SK-N-SH (cell line): Measurements from ENCODE around the gene ZNF214. TPM values are rescaled to one million over a fixed set of nuclear protein-coding genes. Genes with fewer than 3 reads are reported as not detected.

Source experiments
- CTCF ChIA-PET: fragments of 300-600, 350-600 bp; formaldehyde crosslinking; extraction: SDS; loops from one replicate; lab custom pipeline; 2021; lab: Yijun Ruan, JAX
- POLR2A ChIA-PET: fragments of 350-600 bp; sonication (Branson Sonifier 250); formaldehyde crosslinking; extraction: SDS; loops from one replicate; lab custom pipeline; 2020; ENCODE audit warnings: antibody characterized with exemption, inconsistent platforms; lab: Yijun Ruan, JAX
- DNase-seq: peaks from one replicate; pipeline ENCODE4 v3.0.0; 2012
- H2AFZ ChIP-seq: fragments of 200-600 bp; sonication (generic); 2 replicates; pipeline ENCODE4 v1.8.1; 2016; ENCODE audit warnings: antibody characterized with exemption, mild to moderate bottlenecking, low read depth
- H3F3A ChIP-seq: fragments of 200-600 bp; sonication (generic); replicated peaks from 2 replicates; pipeline ENCODE3; 2016; ENCODE audit warnings: antibody characterized with exemption, mild to moderate bottlenecking; ENCODE audit not compliant: insufficient read depth
- H3K27ac ChIP-seq, 2 experiments: fragments of 200-500 bp in 1 of 2; fragments of 200-600 bp in 1 of 2; sonication (Bioruptor generic) in 1 of 2; sonication (generic), shearing (Covaris generic) in 1 of 2; 2 replicates each; pipeline versions ENCODE4 v1.5.1 to v1.6.1; 2014 to 2016; ENCODE audit warnings: low read depth in 2 of 2, inconsistent platforms in 1 of 2, low read length in 1 of 2, mild to moderate bottlenecking in 1 of 2, mixed read lengths in 1 of 2
- H3K27me3 ChIP-seq: fragments of 200-600 bp; sonication (generic), shearing (Covaris generic); 2 replicates; pipeline ENCODE4 v1.6.1; 2016; ENCODE audit warnings: mixed run types; ENCODE audit not compliant: insufficient read depth
- H3K36me3 ChIP-seq, 2 experiments: fragments of 200-500 bp in 1 of 2; fragments of 200-600 bp in 1 of 2; sonication (Bioruptor generic) in 1 of 2; sonication (generic) in 1 of 2; replicated peaks in 1 of 2; 2 replicates each; pipeline versions ENCODE3 to v1.5.1; 2014 to 2016; ENCODE audit warnings: low read length in 1 of 2, mild to moderate bottlenecking in 1 of 2; ENCODE audit not compliant: insufficient read depth in 2 of 2, control insufficient read depth in 1 of 2
- H3K4me1 ChIP-seq, 2 experiments: fragments of 200-500 bp in 1 of 2; fragments of 200-600 bp in 1 of 2; sonication (Bioruptor generic) in 1 of 2; sonication (generic), shearing (Covaris generic) in 1 of 2; 2 replicates each; pipeline versions ENCODE4 v1.5.1 to v1.6.1; 2014 to 2016; ENCODE audit warnings: low read depth in 1 of 2, low read length in 1 of 2, mixed run types in 1 of 2; ENCODE audit not compliant: insufficient read depth in 2 of 2, control insufficient read depth in 1 of 2
- H3K4me2 ChIP-seq: fragments of 200-600 bp; sonication (generic), shearing (Covaris generic); 2 replicates; pipeline ENCODE4 v1.6.1; 2017; ENCODE audit warnings: mixed run types
- H3K4me3 ChIP-seq, 2 experiments: fragments of 200-500 bp in 1 of 2; fragments of 200-600 bp in 1 of 2; sonication (Bioruptor generic) in 1 of 2; sonication (generic), shearing (Covaris generic) in 1 of 2; 2 replicates each; pipeline versions ENCODE4 v1.5.1 to v1.8.1; 2014 to 2016; ENCODE audit warnings: low read depth in 2 of 2, inconsistent platforms in 1 of 2, low read length in 1 of 2, mild to moderate bottlenecking in 1 of 2, mixed read lengths in 1 of 2, moderate library complexity in 1 of 2
- H3K79me2 ChIP-seq: fragments of 200-600 bp; sonication (generic); 2 replicates; pipeline ENCODE4 v1.8.1; 2017; ENCODE audit warnings: mild to moderate bottlenecking; ENCODE audit not compliant: insufficient read depth
- H3K9ac ChIP-seq: fragments of 200-600 bp; sonication (generic); 2 replicates; pipeline ENCODE4 v1.6.1; 2017; ENCODE audit warnings: mixed run types
- H3K9me2 ChIP-seq: fragments of 200-600 bp; sonication (generic); 2 replicates; pipeline ENCODE4 v1.6.1; 2017; ENCODE audit warnings: mixed run types
- H3K9me3 ChIP-seq: fragments of 200-600 bp; sonication (generic); 2 replicates; pipeline ENCODE4 v1.6.1; 2017; ENCODE audit warnings: mixed run types, mild to moderate bottlenecking, moderate library complexity
- H4K20me1 ChIP-seq: fragments of 200-600 bp; sonication (generic); 2 replicates; pipeline ENCODE4 v1.6.1; 2017; ENCODE audit warnings: mild to moderate bottlenecking, mixed run types; ENCODE audit not compliant: insufficient read depth
- CTCF ChIP-seq: fragments of 200-600 bp; sonication (generic); IDR thresholded peaks from 2 replicates; pipeline ENCODE4 v1.6.1; 2017; ENCODE audit warnings: antibody characterized with exemption, mild to moderate bottlenecking, moderate library complexity
- ELF1 ChIP-seq: IDR thresholded peaks from 2 replicates; pipeline ENCODE4 v1.4.0; 2012
- GABPA ChIP-seq: IDR thresholded peaks from 2 replicates; pipeline ENCODE4 v1.4.0; 2012; ENCODE audit warnings: low read depth, mild to moderate bottlenecking
- GATA2 ChIP-seq: sonication (generic); formaldehyde crosslinking; IDR thresholded peaks from 2 replicates; pipeline ENCODE4 v1.5.0; 2020; ENCODE audit warnings: mild to moderate bottlenecking, missing genetic modification reagents
- MAX ChIP-seq: IDR thresholded peaks from 2 replicates; pipeline ENCODE4 v1.4.0; 2012; ENCODE audit warnings: low read depth
- MEF2A ChIP-seq: IDR thresholded peaks from 2 replicates; pipeline ENCODE4 v1.4.0; 2012; ENCODE audit warnings: low read depth, borderline replicate concordance
- MXI1 ChIP-seq: IDR thresholded peaks from 2 replicates; pipeline ENCODE4 v1.6.1; 2012; ENCODE audit warnings: mild to moderate bottlenecking, low read depth, low read length, improper control_type of control experiment
- NRF1 ChIP-seq: IDR thresholded peaks from 2 replicates; pipeline ENCODE4 v1.6.1; 2012; ENCODE audit warnings: low read depth, mild to moderate bottlenecking, low read length
- PBX3 ChIP-seq: IDR thresholded peaks from 2 replicates; pipeline ENCODE4; 2012
- POLR2AphosphoS5 ChIP-seq: IDR thresholded peaks from 2 replicates; pipeline ENCODE4 v1.6.1; 2012; ENCODE audit warnings: low read depth, low read length
- RCOR1 ChIP-seq: fragments of 150-350 bp; IDR thresholded peaks from 2 replicates; pipeline ENCODE4 v1.6.1; 2017; ENCODE audit warnings: antibody characterized with exemption, low read length
- REST ChIP-seq: IDR thresholded peaks from 2 replicates; pipeline ENCODE4 v1.6.1; 2012; ENCODE audit warnings: mild to moderate bottlenecking, low read depth, low read length, moderate library complexity
- SIN3A ChIP-seq: IDR thresholded peaks from 2 replicates; pipeline ENCODE4 v1.6.1; 2012; ENCODE audit warnings: low read depth, mild to moderate bottlenecking, low read length, moderate library complexity, borderline replicate concordance
- TAF1 ChIP-seq: IDR thresholded peaks from 2 replicates; pipeline ENCODE4 v1.6.1; 2012; ENCODE audit warnings: low read depth, mild to moderate bottlenecking, low read length, moderate library complexity, borderline replicate concordance
- TEAD4 ChIP-seq: IDR thresholded peaks from 2 replicates; pipeline ENCODE4 v1.4.0; 2012; ENCODE audit warnings: mild to moderate bottlenecking, borderline replicate concordance; ENCODE audit not compliant: insufficient read depth
- YY1 ChIP-seq: IDR thresholded peaks from 2 replicates; pipeline ENCODE4 v1.4.0; 2012; ENCODE audit warnings: low read depth, mild to moderate bottlenecking
- ZBTB33 ChIP-seq: IDR thresholded peaks from 2 replicates; pipeline ENCODE4 v1.4.0; 2012; ENCODE audit warnings: low read depth, borderline replicate concordance
- WGBS: methylation state at CpG from one replicate; pipeline ENCODE4 v1.1.6; 2017; ENCODE audit warnings: low lambda C conversion rate; 5-methylcytosine and 5-hydroxymethylcytosine counted together
- polyA plus RNA-seq, 3 experiments: library from polyadenylated mRNA; depleted of rRNA; stranded (reverse); fragments of >200 nt; gene quantifications; 2 replicates each; pipeline ENCODE4 v1.2.3, GENCODE V29; 2012

Gene ZNF214
- polyA plus RNA-seq, 1 of the 3 experiments (the other 2 are of a cell fraction), result 1.4 TPM

- TF ChIP-seq REST (0 out of 2 replicates have a peak, but pooled peaks have one; percentile 3), ELF1 (no peak), PBX3 (no peak), MEF2A (no peak), MAX (peak; percentile 91), GABPA (peak; percentile 62)
- TF ChIP-seq, all 33 proteins: peak for 7
Measured at GRCh38 chr11:7020183-7020917, at the start of gene ZNF214, which contains the start of gene NLRP14 (continued).

GRCh38 chr11:7062534-7062933, 42.4 kb upstream of the ZNF214 start:
- Histone ChIP-seq H3K36me3 (no peaks in the 10 kb centered on the region), H3K9me2 (no peaks in the 10 kb centered on the region), H3K4me1 (no peaks in the 10 kb centered on the region), H3K27me3 (no peaks in the 10 kb centered on the region), H3K27ac (no peak overlapping the region), H3K4me2 (no peak overlapping the region), H3K9me3 (no peaks in the 10 kb centered on the region), H2AFZ (no peak overlapping the region), H3K79me2 (no peaks in the 10 kb centered on the region), H3F3A (no peaks in the 10 kb centered on the region), H4K20me1 (no peaks in the 10 kb centered on the region), H3K9ac (no peak overlapping the region), H3K4me3 (no peak overlapping the region)
- no peak for DNase-seq
- POLR2A ChIA-PET, result no interaction called here
- 47% methylated on average over 2 of the region's 2 CpGs for WGBS
- CTCF ChIA-PET, result no interaction called here
- TF ChIP-seq GATA2 (CRISPR knock-in tag), result no peak
- no peak for TF ChIP-seq SIN3A

GRCh38 chr11:7060868-7061267, 40.7 kb upstream of the ZNF214 start:
- CTCF ChIA-PET, result interaction anchor here (1.4 kb wide), 1 partner anchor 54 kb away, joined by 3 read pairs; no protein-coding TSS in a partner anchor
- no peaks in the 10 kb centered on the region for H3K9me2 ChIP-seq
- H3K27me3 ChIP-seq, result no peaks in the 10 kb centered on the region
- H3K9ac ChIP-seq, result no peak overlapping the region
- H4K20me1 ChIP-seq, result no peaks in the 10 kb centered on the region
- H3F3A ChIP-seq, result no peaks in the 10 kb centered on the region
- H3K9me3 ChIP-seq, result no peaks in the 10 kb centered on the region
- H3K36me3 ChIP-seq, result no peaks in the 10 kb centered on the region
- DNase-seq, result no peak
- no peaks in the 10 kb centered on the region for H3K4me1 ChIP-seq
- H2AFZ ChIP-seq, result no peak overlapping the region
- no peak overlapping the region for H3K4me2 ChIP-seq
- 28% methylated on average over 1 of the region's 1 CpG for WGBS
- POLR2A ChIA-PET, result no interaction called here
- H3K79me2 ChIP-seq, result no peaks in the 10 kb centered on the region
- no peak overlapping the region for H3K27ac ChIP-seq
- H3K4me3 ChIP-seq, result no peak overlapping the region
- no peak for TF ChIP-seq TAF1
- TF ChIP-seq TEAD4, result no peak
- no peak for TF ChIP-seq ZBTB33
- TF ChIP-seq POLR2AphosphoS5, result no peak
- TF ChIP-seq NRF1, result no peak
- TF ChIP-seq CTCF, result no peak
- TF ChIP-seq ELF1, result no peak
- TF ChIP-seq YY1, result no peak
- no peak for TF ChIP-seq MXI1
- TF ChIP-seq RCOR1, result no peak
